GM23338 (cell line): ENCODE data around the gene E2F6.

Experiments used
- CREB1 ChIP-seq: fragments of 250-450 bp; sonication (Bioruptor Pico); IDR thresholded peaks from 2 replicates; pipeline ENCODE4 v1.5.0; 2020; ENCODE audit warnings: low read depth, mild to moderate bottlenecking, moderate library complexity
- EZH2 ChIP-seq: fragments of 200-600 bp; sonication (generic); IDR thresholded peaks from one replicate; pipeline ENCODE4 v1.8.0; 2017; ENCODE audit warnings: antibody characterized with exemption, mild to moderate bottlenecking, low read depth; ENCODE audit not compliant: unreplicated experiment
- EZH2phosphoT487 ChIP-seq: fragments of 200-600 bp; sonication (generic); IDR thresholded peaks from one replicate; pipeline ENCODE4 v1.8.1; 2018; ENCODE audit warnings: antibody characterized with exemption; ENCODE audit not compliant: unreplicated experiment
- JUNB ChIP-seq: IDR thresholded peaks from one replicate; pipeline ENCODE4 v1.6.1; 2016; ENCODE audit warnings: antibody characterized with exemption; ENCODE audit not compliant: unreplicated experiment
- NANOG ChIP-seq: IDR thresholded peaks from 2 replicates; pipeline ENCODE4 v1.6.1; 2016; ENCODE audit warnings: antibody characterized with exemption, borderline replicate concordance
- POLR2AphosphoS5 ChIP-seq: IDR thresholded peaks from 2 replicates; pipeline ENCODE4 v1.6.1; 2016; ENCODE audit warnings: antibody characterized with exemption, low read depth
- REST ChIP-seq: IDR thresholded peaks from one replicate; pipeline ENCODE4 v1.6.1; 2018; ENCODE audit warnings: antibody characterized with exemption; ENCODE audit not compliant: unreplicated experiment
- ZNF331 ChIP-seq: fragments of 250-450 bp; sonication (Bioruptor Pico); IDR thresholded peaks from 2 replicates; pipeline ENCODE4 v1.5.0; 2020; ENCODE audit warnings: low read depth, mild to moderate bottlenecking, moderate library complexity
- TF ChIP-seq, protein P1 (sequence below), 2 experiments: fragments of 200-600 bp in 1 of 2; sonication (generic) in 1 of 2; conservative IDR thresholded peaks; 2 replicates each; pipeline versions ENCODE4 v1.5.1 to v1.6.1; 2016 to 2017; ENCODE audit warnings: antibody characterized with exemption in 2 of 2, low read depth in 2 of 2, mild to moderate bottlenecking in 2 of 2, moderate library complexity in 1 of 2

DNA sequence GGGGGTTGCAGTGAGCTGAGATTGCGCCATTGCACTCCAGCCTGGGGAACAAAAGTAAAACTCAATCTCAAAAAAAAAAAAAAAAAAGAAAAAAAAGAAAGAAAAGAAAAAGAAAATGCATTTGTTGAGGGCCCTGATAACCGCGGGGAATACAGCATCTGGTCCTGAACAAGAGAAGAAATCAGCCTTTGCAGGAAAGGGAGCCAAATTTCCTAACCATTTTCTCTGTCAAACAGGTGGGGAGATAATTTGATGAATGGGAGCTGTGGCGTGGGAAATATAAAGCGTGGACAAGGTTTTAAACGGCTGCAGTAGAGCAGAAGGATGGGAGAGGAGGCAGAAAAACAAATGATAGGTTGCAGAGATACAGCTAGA, 864 bp downstream of the E2F6 start:
- TF ChIP-seq EZH2 (no peak), POLR2AphosphoS5 (no peak), EZH2phosphoT487 (no peak), ZNF331 (CRISPR knock-in tag) (no peak), REST (no peak), JUNB (no peak), CREB1 (no peak), NANOG (no peak)
- TF ChIP-seq, protein P1, sequence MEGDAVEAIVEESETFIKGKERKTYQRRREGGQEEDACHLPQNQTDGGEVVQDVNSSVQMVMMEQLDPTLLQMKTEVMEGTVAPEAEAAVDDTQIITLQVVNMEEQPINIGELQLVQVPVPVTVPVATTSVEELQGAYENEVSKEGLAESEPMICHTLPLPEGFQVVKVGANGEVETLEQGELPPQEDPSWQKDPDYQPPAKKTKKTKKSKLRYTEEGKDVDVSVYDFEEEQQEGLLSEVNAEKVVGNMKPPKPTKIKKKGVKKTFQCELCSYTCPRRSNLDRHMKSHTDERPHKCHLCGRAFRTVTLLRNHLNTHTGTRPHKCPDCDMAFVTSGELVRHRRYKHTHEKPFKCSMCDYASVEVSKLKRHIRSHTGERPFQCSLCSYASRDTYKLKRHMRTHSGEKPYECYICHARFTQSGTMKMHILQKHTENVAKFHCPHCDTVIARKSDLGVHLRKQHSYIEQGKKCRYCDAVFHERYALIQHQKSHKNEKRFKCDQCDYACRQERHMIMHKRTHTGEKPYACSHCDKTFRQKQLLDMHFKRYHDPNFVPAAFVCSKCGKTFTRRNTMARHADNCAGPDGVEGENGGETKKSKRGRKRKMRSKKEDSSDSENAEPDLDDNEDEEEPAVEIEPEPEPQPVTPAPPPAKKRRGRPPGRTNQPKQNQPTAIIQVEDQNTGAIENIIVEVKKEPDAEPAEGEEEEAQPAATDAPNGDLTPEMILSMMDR (conservative IDR thresholded peaks at IDR 0.05; ENCODE audit: low read depth in 2 of 2), result no peak
